K562 (cell line): ENCODE data around the gene ADAM10. TPM values are rescaled to one million over a fixed set of nuclear protein-coding genes. Genes with fewer than 3 reads are reported as not detected.

Source experiments
- BRF1 ChIP-seq: IDR thresholded peaks from 3 replicates; pipeline ENCODE4 v1.6.1; 2011; ENCODE audit warnings: borderline replicate concordance, mild to moderate bottlenecking; ENCODE audit not compliant: insufficient read length; ENCODE audit errors: extremely low read depth
- CBFA2T3 ChIP-seq: fragments of 450-650 bp; IDR thresholded peaks from 2 replicates; pipeline ENCODE4 v1.6.1; 2017
- DIDO1 ChIP-seq: fragments of 450-650 bp; IDR thresholded peaks from 2 replicates; pipeline ENCODE4 v1.6.1; 2016; ENCODE audit warnings: low read depth, missing biosample characterization, missing genetic modification characterization
- EGR1 ChIP-seq: fragments of 450-650 bp; conservative IDR thresholded peaks from 2 replicates; pipeline ENCODE4 v1.6.1; 2017; ENCODE audit warnings: mild to moderate bottlenecking
- EWSR1 ChIP-seq: fragments of 450-650 bp; IDR thresholded peaks from 2 replicates; pipeline ENCODE4 v1.6.1; 2018; ENCODE audit warnings: borderline replicate concordance, mild to moderate bottlenecking, low read depth, moderate library complexity; ENCODE audit not compliant: partially characterized antibody
- HES1 ChIP-seq: fragments of 450-650 bp; IDR thresholded peaks from 2 replicates; pipeline ENCODE4 v1.6.1; 2016; ENCODE audit warnings: low read depth, mild to moderate bottlenecking, moderate library complexity
- ILF3 ChIP-seq: fragments of 450-650 bp; IDR thresholded peaks from 2 replicates; pipeline ENCODE4 v1.6.1; 2018; ENCODE audit warnings: antibody characterized with exemption, mild to moderate bottlenecking, moderate library complexity, borderline replicate concordance
- KDM5B ChIP-seq: fragments of 200-600 bp; sonication (generic); IDR thresholded peaks from 2 replicates; pipeline ENCODE4 v1.6.1; 2012; ENCODE audit warnings: low read depth, mild to moderate bottlenecking, moderate library complexity, low read length, control low read depth, inconsistent platforms; ENCODE audit not compliant: insufficient replicate concordance
- KLF16 ChIP-seq: IDR thresholded peaks from 2 replicates; pipeline ENCODE4 v1.6.1; 2016; ENCODE audit warnings: antibody characterized with exemption
- MTA1 ChIP-seq: fragments of 450-650 bp; IDR thresholded peaks from 2 replicates; pipeline ENCODE4 v1.6.1; 2017; ENCODE audit warnings: borderline replicate concordance
- NONO ChIP-seq, 2 experiments: fragments of 200-400 bp in 1 of 2; fragments of 450-650 bp in 1 of 2; formaldehyde crosslinking in 1 of 2; IDR thresholded peaks; 2 replicates each; pipeline ENCODE4 v1.6.1; 2017; ENCODE audit warnings: low read depth in 2 of 2, mild to moderate bottlenecking in 2 of 2, moderate library complexity in 2 of 2, low read length in 1 of 2
- PCBP2 ChIP-seq: fragments of 200-400 bp; formaldehyde crosslinking; IDR thresholded peaks from 2 replicates; pipeline ENCODE4 v1.6.1; 2018; ENCODE audit warnings: low read length, low read depth, mild to moderate bottlenecking, moderate library complexity; ENCODE audit not compliant: poor library complexity, severe bottlenecking
- RBM15 ChIP-seq: fragments of 200-400 bp; formaldehyde crosslinking; IDR thresholded peaks from 2 replicates; pipeline ENCODE4 v1.6.1; 2018; ENCODE audit warnings: mild to moderate bottlenecking, low read length, moderate library complexity; ENCODE audit not compliant: insufficient read depth
- STAG1 ChIP-seq: sonication (generic); formaldehyde crosslinking; IDR thresholded peaks from 2 replicates; pipeline ENCODE4 v1.5.0; 2020; ENCODE audit warnings: missing genetic modification reagents, borderline replicate concordance
- TAL1 ChIP-seq: fragments of 450-650 bp; IDR thresholded peaks from 2 replicates; pipeline ENCODE4 v1.6.1; 2016; ENCODE audit warnings: mild to moderate bottlenecking
- U2AF1 ChIP-seq: fragments of 200-400 bp; formaldehyde crosslinking; optimal IDR thresholded peaks from 2 replicates; pipeline ENCODE3; 2017; ENCODE audit warnings: mild to moderate bottlenecking, low read depth, low read length, moderate library complexity
- ZFPM2 ChIP-seq: fragments of 250-450 bp; sonication (Bioruptor Pico); IDR thresholded peaks from 2 replicates; pipeline ENCODE4 v1.5.1; 2022; ENCODE audit warnings: mild to moderate bottlenecking
- ZNF324 ChIP-seq: fragments of 250-450 bp; sonication (Bioruptor Pico); IDR thresholded peaks from 2 replicates; pipeline ENCODE4 v1.4.0; 2020; ENCODE audit warnings: mild to moderate bottlenecking
- ZNF668 ChIP-seq: fragments of 250-450 bp; sonication (Bioruptor Pico); IDR thresholded peaks from 2 replicates; pipeline ENCODE4 v1.8.0; 2022; ENCODE audit warnings: mild to moderate bottlenecking, inconsistent platforms
- polyA plus RNA-seq, 8 experiments: library from polyadenylated mRNA; depleted of rRNA in 4 of 8; stranded (reverse) in 5 of 8; unstranded in 3 of 8; fragments of >200 nt; fragmentation: Nextera tagmentation in 2 of 8; fragmentation: Illumina TruSeq in 1 of 8; extraction: Ambion mirVana in 2 of 8; extraction: Trizol in 1 of 8; gene quantifications; 2 replicates each; pipeline versions ENCODE4 v1.2.1 to v1.2.3, GENCODE V29; 2011 to 2014; ENCODE audit warnings: inconsistent platforms in 1 of 8, missing spikeins in 1 of 8
- total RNA-seq, 7 experiments: library from RNA; depleted of rRNA in 6 of 7; stranded (reverse); fragments of >200 nt in 6 of 7; fragmentation: Illumina TruSeq in 2 of 7; extraction: Trizol in 2 of 7; gene quantifications; 2 replicates each; pipeline versions ENCODE4 v1.2.1 to v1.2.3, GENCODE V29; 2011 to 2021; ENCODE audit warnings: low replicate concordance in 1 of 7
- TF ChIP-seq, protein P1 (sequence below): fragments of 450-650 bp; IDR thresholded peaks from 2 replicates; pipeline ENCODE4 v1.6.1; 2016
- TF ChIP-seq, protein P2 (sequence below): fragments of 250-450 bp; sonication (Bioruptor Pico); IDR thresholded peaks from 2 replicates; pipeline ENCODE4 v1.5.1; 2021; ENCODE audit warnings: mild to moderate bottlenecking
- TF ChIP-seq, protein P3 (sequence below), 2 experiments: fragments of 450-650 bp; conservative IDR thresholded peaks; 2 replicates each; pipeline ENCODE4 v1.6.1; 2017; ENCODE audit warnings: mild to moderate bottlenecking in 2 of 2, moderate library complexity in 2 of 2

Gene ADAM10
- total and polyA plus RNA-seq, 9 of the 15 experiments (the other 6 are each of a cell fraction or from before 2014, with no cell fraction given): 11.9 to 152 (median 57.3) TPM

GRCh38 chr15:58546635-58547627, 202.6 kb downstream of the ADAM10 start (continued):
- no peak; the same call in 1 of the 2 replicates for TF ChIP-seq HES1
- TF ChIP-seq U2AF1: no peak
- TF ChIP-seq, protein P1, sequence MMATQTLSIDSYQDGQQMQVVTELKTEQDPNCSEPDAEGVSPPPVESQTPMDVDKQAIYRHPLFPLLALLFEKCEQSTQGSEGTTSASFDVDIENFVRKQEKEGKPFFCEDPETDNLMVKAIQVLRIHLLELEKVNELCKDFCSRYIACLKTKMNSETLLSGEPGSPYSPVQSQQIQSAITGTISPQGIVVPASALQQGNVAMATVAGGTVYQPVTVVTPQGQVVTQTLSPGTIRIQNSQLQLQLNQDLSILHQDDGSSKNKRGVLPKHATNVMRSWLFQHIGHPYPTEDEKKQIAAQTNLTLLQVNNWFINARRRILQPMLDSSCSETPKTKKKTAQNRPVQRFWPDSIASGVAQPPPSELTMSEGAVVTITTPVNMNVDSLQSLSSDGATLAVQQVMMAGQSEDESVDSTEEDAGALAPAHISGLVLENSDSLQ: peak; percentile 83
- peak; percentile 48; the same call in 1 of the 2 replicates for TF ChIP-seq MTA1
- TF ChIP-seq NONO (IDR thresholded peaks at IDR 0.05; ENCODE audit: low read depth in 2 of 2, low read length in 1 of 2): no peak
- TF ChIP-seq KLF16: peak; percentile 32; the same call in 1 of the 2 replicates
- TF ChIP-seq, protein P2, sequence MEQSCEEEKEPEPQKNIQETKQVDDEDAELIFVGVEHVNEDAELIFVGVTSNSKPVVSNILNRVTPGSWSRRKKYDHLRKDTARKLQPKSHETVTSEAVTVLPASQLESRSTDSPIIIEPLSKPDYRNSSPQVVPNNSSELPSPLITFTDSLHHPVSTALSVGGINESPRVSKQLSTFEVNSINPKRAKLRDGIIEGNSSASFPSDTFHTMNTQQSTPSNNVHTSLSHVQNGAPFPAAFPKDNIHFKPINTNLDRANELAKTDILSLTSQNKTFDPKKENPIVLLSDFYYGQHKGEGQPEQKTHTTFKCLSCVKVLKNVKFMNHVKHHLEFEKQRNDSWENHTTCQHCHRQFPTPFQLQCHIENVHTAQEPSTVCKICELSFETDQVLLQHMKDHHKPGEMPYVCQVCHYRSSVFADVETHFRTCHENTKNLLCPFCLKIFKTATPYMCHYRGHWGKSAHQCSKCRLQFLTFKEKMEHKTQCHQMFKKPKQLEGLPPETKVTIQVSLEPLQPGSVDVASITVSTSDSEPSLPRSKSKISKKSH (CRISPR knock-in tag): no peak
- no peak for TF ChIP-seq EWSR1
- TF ChIP-seq EGR1: peak; percentile 52
- no peak for TF ChIP-seq STAG1 (CRISPR knock-in tag)
- no peak for TF ChIP-seq ZFPM2
- TF ChIP-seq TAL1: peak; percentile 40
- TF ChIP-seq, protein P3, sequence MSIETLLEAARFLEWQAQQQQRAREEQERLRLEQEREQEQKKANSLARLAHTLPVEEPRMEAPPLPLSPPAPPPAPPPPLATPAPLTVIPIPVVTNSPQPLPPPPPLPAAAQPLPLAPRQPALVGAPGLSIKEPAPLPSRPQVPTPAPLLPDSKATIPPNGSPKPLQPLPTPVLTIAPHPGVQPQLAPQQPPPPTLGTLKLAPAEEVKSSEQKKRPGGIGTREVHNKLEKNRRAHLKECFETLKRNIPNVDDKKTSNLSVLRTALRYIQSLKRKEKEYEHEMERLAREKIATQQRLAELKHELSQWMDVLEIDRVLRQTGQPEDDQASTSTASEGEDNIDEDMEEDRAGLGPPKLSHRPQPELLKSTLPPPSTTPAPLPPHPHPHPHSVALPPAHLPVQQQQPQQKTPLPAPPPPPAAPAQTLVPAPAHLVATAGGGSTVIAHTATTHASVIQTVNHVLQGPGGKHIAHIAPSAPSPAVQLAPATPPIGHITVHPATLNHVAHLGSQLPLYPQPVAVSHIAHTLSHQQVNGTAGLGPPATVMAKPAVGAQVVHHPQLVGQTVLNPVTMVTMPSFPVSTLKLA (conservative IDR thresholded peaks at IDR 0.05): 0 out of 4 replicates have a peak, but pooled peaks of 1 of the 2 experiments have one; percentile 22
- no peak for TF ChIP-seq KDM5B
- TF ChIP-seq DIDO1 (tag): no peak
- no peak for TF ChIP-seq ILF3
- TF ChIP-seq ZNF324 (CRISPR knock-in tag): no peak
- no peak for TF ChIP-seq PCBP2
- TF ChIP-seq ZNF668: no peak
- no peak for TF ChIP-seq BRF1
- TF ChIP-seq CBFA2T3: peak; percentile 82
- no peak for TF ChIP-seq RBM15
